ENCODE measurements around the gene PPARG.

DNA sequence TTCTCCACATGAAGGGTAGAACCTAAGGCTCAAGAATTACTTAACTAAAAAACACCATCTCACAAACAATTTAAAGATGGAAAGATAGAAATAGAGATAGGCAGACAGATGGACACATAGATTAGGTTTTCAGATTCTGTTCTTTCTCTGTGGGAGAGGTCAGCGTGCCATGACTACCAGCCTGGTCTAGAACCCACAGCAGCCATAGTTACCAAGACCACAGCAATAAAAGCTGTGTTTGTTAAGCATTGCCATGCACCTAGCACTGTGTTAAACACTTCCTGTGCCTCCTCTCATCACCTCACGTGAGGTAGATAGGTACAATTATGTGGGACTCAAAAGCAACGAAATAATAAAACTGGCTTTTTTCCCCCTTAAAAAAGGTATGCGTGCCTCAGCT is 112.3 kb downstream of the PPARG start:
- TF ChIP-seq, protein P1, sequence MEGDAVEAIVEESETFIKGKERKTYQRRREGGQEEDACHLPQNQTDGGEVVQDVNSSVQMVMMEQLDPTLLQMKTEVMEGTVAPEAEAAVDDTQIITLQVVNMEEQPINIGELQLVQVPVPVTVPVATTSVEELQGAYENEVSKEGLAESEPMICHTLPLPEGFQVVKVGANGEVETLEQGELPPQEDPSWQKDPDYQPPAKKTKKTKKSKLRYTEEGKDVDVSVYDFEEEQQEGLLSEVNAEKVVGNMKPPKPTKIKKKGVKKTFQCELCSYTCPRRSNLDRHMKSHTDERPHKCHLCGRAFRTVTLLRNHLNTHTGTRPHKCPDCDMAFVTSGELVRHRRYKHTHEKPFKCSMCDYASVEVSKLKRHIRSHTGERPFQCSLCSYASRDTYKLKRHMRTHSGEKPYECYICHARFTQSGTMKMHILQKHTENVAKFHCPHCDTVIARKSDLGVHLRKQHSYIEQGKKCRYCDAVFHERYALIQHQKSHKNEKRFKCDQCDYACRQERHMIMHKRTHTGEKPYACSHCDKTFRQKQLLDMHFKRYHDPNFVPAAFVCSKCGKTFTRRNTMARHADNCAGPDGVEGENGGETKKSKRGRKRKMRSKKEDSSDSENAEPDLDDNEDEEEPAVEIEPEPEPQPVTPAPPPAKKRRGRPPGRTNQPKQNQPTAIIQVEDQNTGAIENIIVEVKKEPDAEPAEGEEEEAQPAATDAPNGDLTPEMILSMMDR (IDR thresholded peaks at IDR 0.05; ENCODE audit: poor library complexity), result no peak
- TF ChIP-seq EZH2 (IDR thresholded peaks at IDR 0.05; ENCODE audit: borderline replicate concordance), result no peak

Data from hepatocyte (in vitro differentiated cells).